Loucy (cell line): Measurements from ENCODE around the gene EXOC2.
A peak's percentile ranks its signal among the peaks of the same experiment; 100 is the strongest.

Experiments used
- H2AFZ ChIP-seq: fragments of 200-600 bp; sonication (generic); 2 replicates; pipeline ENCODE4 v1.6.0; 2016; ENCODE audit warnings: antibody characterized with exemption, mild to moderate bottlenecking, low read length, moderate library complexity
- H3F3A ChIP-seq: fragments of 200-600 bp; 2 replicates; pipeline ENCODE4 v1.6.0; 2016; ENCODE audit warnings: antibody characterized with exemption, low read depth, mild to moderate bottlenecking
- H3K27me3 ChIP-seq: fragments of 200-600 bp; sonication (generic); 2 replicates; pipeline ENCODE4 v1.6.1; 2014; ENCODE audit warnings: low read length, mild to moderate bottlenecking; ENCODE audit not compliant: insufficient read depth, poor library complexity, severe bottlenecking
- H3K36me3 ChIP-seq: fragments of 200-600 bp; sonication (generic); 2 replicates; pipeline ENCODE4 v1.6.1; 2016; ENCODE audit warnings: low read length; ENCODE audit not compliant: insufficient read depth
- H3K4me1 ChIP-seq: fragments of 200-600 bp; sonication (generic); 2 replicates; pipeline ENCODE4 v1.5.1; 2014; ENCODE audit warnings: low read length, mild to moderate bottlenecking; ENCODE audit not compliant: insufficient read depth, poor library complexity, severe bottlenecking
- H3K4me2 ChIP-seq: fragments of 200-600 bp; sonication (generic); 2 replicates; pipeline ENCODE4 v1.6.0; 2014; ENCODE audit warnings: antibody characterized with exemption, low read length, low read depth, mild to moderate bottlenecking; ENCODE audit not compliant: poor library complexity, severe bottlenecking
- H3K4me3 ChIP-seq: fragments of 200-600 bp; sonication (generic); 2 replicates; pipeline ENCODE4 v1.5.1; 2014; ENCODE audit warnings: low read length, mild to moderate bottlenecking, mixed read lengths; ENCODE audit not compliant: poor library complexity, severe bottlenecking
- H3K79me2 ChIP-seq: fragments of 200-600 bp; sonication (generic); 2 replicates; pipeline ENCODE4 v1.6.1; 2014; ENCODE audit warnings: low read length; ENCODE audit not compliant: insufficient read depth
- H3K9ac ChIP-seq: fragments of 200-600 bp; sonication (generic); 2 replicates; pipeline ENCODE4 v1.6.0; 2014; ENCODE audit warnings: mild to moderate bottlenecking, low read depth, low read length, moderate library complexity; ENCODE audit not compliant: poor library complexity, severe bottlenecking
- H3K9me2 ChIP-seq: fragments of 200-600 bp; sonication (generic); replicated peaks from 2 replicates; pipeline ENCODE4 v1.6.1; 2016; ENCODE audit warnings: low read depth, low read length, mixed read lengths
- H3K9me3 ChIP-seq: fragments of 200-600 bp; sonication (generic); 2 replicates; pipeline ENCODE4 v1.6.1; 2014; ENCODE audit warnings: mild to moderate bottlenecking, antibody characterized with exemption, low read length, low read depth; ENCODE audit not compliant: insufficient read depth
- H4K20me1 ChIP-seq: fragments of 200-600 bp; sonication (generic); 2 replicates; pipeline ENCODE4 v1.6.0; 2014; ENCODE audit warnings: antibody characterized with exemption, low read length, mild to moderate bottlenecking; ENCODE audit not compliant: insufficient read depth, poor library complexity, severe bottlenecking
- CTCF ChIP-seq: fragments of 200-600 bp; sonication (generic); conservative IDR thresholded peaks from 2 replicates; pipeline ENCODE4 v1.5.1; 2014; ENCODE audit warnings: mild to moderate bottlenecking, antibody characterized with exemption, low read length
- EZH2phosphoT487 ChIP-seq: fragments of 200-600 bp; IDR thresholded peaks from 2 replicates; pipeline ENCODE4 v1.6.1; 2018; ENCODE audit warnings: antibody characterized with exemption, mild to moderate bottlenecking, moderate library complexity, borderline replicate concordance

The EXOC2 gene

GRCh38 chr6:514396-514978 lies 178.5 kb downstream of the EXOC2 start:
- H3K4me1 ChIP-seq, result peaks cover 41% of the 10 kb centered on the region
- H3K79me2 ChIP-seq, result no peaks in the 10 kb centered on the region
- peak overlapping the region; percentile 38 for H3K4me2 ChIP-seq
- H3K27me3 ChIP-seq, result no peaks in the 10 kb centered on the region
- H3K9ac ChIP-seq, result no peak overlapping the region
- no peaks in the 10 kb centered on the region for H3K9me2 ChIP-seq
- TF ChIP-seq EZH2phosphoT487 (no peak), CTCF (no peak)
- H3K4me3 ChIP-seq, result no peak overlapping the region
- H3F3A ChIP-seq, result peaks cover 3% of the 10 kb centered on the region; the same call in 1 of the 2 replicates
- H3K9me3 ChIP-seq, result no peaks in the 10 kb centered on the region
- no peaks in the 10 kb centered on the region for H3K36me3 ChIP-seq
- no peak overlapping the region for H2AFZ ChIP-seq
- H4K20me1 ChIP-seq, result no peaks in the 10 kb centered on the region

GRCh38 chr6:513961-514360 lies 179.0 kb downstream of the EXOC2 start:
- H3K4me3 ChIP-seq, result no peak overlapping the region
- H3K36me3 ChIP-seq, result no peaks in the 10 kb centered on the region
- no peak overlapping the region for H3K9ac ChIP-seq
- no peaks in the 10 kb centered on the region for H3K9me2 ChIP-seq
- no peaks in the 10 kb centered on the region for H3K27me3 ChIP-seq
- TF ChIP-seq EZH2phosphoT487 (no peak), CTCF (no peak)
- no peaks in the 10 kb centered on the region for H4K20me1 ChIP-seq
- H3K4me2 ChIP-seq, result peak overlapping the region; percentile 38
- H3F3A ChIP-seq, result peaks cover 3% of the 10 kb centered on the region; the same call in 1 of the 2 replicates
- no peak overlapping the region for H2AFZ ChIP-seq
- H3K4me1 ChIP-seq, result peaks cover 47% of the 10 kb centered on the region
- H3K9me3 ChIP-seq, result no peaks in the 10 kb centered on the region
- no peaks in the 10 kb centered on the region for H3K79me2 ChIP-seq

GRCh38 chr6:513058-513457 lies 179.9 kb downstream of the EXOC2 start:
- no peaks in the 10 kb centered on the region for H3K9me3 ChIP-seq
- H3K4me2 ChIP-seq, result no peak overlapping the region
- peaks cover 52% of the 10 kb centered on the region for H3K4me1 ChIP-seq
- no peaks in the 10 kb centered on the region for H3K79me2 ChIP-seq
- no peaks in the 10 kb centered on the region for H3K27me3 ChIP-seq
- H3K4me3 ChIP-seq, result no peak overlapping the region
- no peaks in the 10 kb centered on the region for H3K9me2 ChIP-seq
- H3K9ac ChIP-seq, result no peak overlapping the region
- no peak overlapping the region for H2AFZ ChIP-seq
- H3F3A ChIP-seq, result peaks cover 3% of the 10 kb centered on the region; the same call in 1 of the 2 replicates
- no peaks in the 10 kb centered on the region for H3K36me3 ChIP-seq
- H4K20me1 ChIP-seq, result no peaks in the 10 kb centered on the region
- TF ChIP-seq EZH2phosphoT487 (no peak), CTCF (no peak)
